Activated CD8-positive, alpha-beta T cell treated with anti-CD3 and anti-CD28 coated beads for 36 hours (primary cell): ENCODE results near the gene EML3. TPM values are rescaled to one million over a fixed set of nuclear protein-coding genes. Genes with fewer than 3 reads are reported as not detected.

Source experiments
- ATAC-seq: fragments of 200-7000 bp; cut with Tn5 transposase; one replicate; pipeline ENCODE4 v1.10.0; 2021; ENCODE audit warnings: mild to moderate bottlenecking, moderate library complexity
- CTCF ChIA-PET: fragments of 350-600 bp; sonication (Branson Sonifier 250); formaldehyde crosslinking; loops from one replicate; lab custom pipeline; 2021; ENCODE audit warnings: antibody characterized with exemption; lab: Charles Lee
- POLR2A ChIA-PET: fragments of 350-600 bp; sonication (Branson Sonifier 250); formaldehyde crosslinking; loops from one replicate; lab custom pipeline; 2021; ENCODE audit warnings: antibody characterized with exemption; lab: Charles Lee
- DNase-seq: peaks from one replicate; pipeline ENCODE4 v3.0.0-alpha.2; 2020
- H3K27ac Mint-ChIP-seq: one replicate; pipeline ENCODE4 v1.8.0; 2021; ENCODE audit warnings: mild to moderate bottlenecking, mixed read lengths
- H3K27me3 Mint-ChIP-seq: one replicate; pipeline ENCODE4 v1.8.0; 2021; ENCODE audit warnings: mixed read lengths
- H3K36me3 Mint-ChIP-seq: one replicate; pipeline ENCODE4 v1.8.0; 2021; ENCODE audit warnings: low read depth, mixed read lengths
- H3K4me1 Mint-ChIP-seq: one replicate; pipeline ENCODE4 v1.8.0; 2021; ENCODE audit warnings: low read depth, mixed read lengths
- H3K4me3 Mint-ChIP-seq: one replicate; pipeline ENCODE4 v1.8.0; 2021; ENCODE audit warnings: mild to moderate bottlenecking, moderate library complexity, mixed read lengths
- H3K9me3 Mint-ChIP-seq: one replicate; pipeline ENCODE4 v1.8.0; 2021; ENCODE audit warnings: mixed read lengths
- intact Hi-C: fragments of 100-400 bp; cut with micrococcal nuclease; formaldehyde crosslinking; loops from one replicate; pipeline ENCODE4 v1.10.0; 2022
- total RNA-seq, 2 experiments: library from RNA; stranded (reverse); gene quantifications; one replicate each; pipeline ENCODE4 v1.2.3, GENCODE V29; 2021
- TF ChIP-seq, protein P1 (sequence below): fragments of 200-600 bp; IDR thresholded peaks from one replicate; pipeline ENCODE4 v1.8.0; 2022; ENCODE audit warnings: antibody characterized with exemption, mild to moderate bottlenecking

Gene EML3
- total RNA-seq, 2 experiments from 2014 or later = 115 to 120 TPM

DNA sequence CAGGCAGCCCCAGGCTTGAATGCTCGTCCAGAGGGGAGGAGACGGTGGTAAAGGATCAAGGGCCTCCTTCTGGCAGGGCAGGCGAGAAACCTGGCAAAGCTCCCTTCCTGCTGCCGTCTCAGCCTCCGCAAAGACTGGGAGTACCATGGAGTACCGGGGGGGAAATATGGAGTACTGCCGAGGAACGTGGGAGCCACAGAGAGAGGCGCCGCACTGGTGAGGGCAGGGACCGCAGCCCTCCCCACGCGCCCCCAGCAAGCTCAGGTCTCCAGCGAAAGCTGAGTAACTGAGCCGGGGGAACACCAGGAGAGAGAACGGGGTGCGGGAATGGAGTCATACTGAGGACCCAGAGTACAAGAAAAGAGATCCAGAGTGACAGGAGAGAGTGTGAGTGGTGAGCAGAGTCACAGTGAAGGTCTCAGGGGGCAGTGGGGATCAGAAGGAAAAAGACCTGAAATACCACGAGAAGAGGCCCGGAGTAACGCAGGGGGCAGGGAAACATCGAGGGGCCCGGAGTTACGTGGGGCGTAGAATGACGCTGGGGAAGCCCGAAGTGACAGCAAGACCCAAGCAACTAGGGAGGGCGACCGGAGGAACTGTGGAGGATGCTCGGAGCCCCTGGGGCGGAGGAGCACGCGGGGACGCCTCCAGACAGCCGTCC, 740 bp downstream of the EML3 start:
- intact Hi-C loops = loop anchor here (5.0 kb wide), 1 partner anchor 35 kb away; the partner anchor contains the start of gene GANAB
- DNase-seq = peak; percentile 79
- ChIA-PET POLR2A (interaction anchor here (0.8 to 6.9 kb wide), 20 partner anchors 9 to 246 kb away, joined by 3 to 87 read pairs (median 6); partner anchors contain the start of genes B3GAT3, BSCL2, C11orf98 and CSKMT), CTCF (interaction anchor here (0.9 to 3.8 kb wide), 17 partner anchors 8 to 111 kb away, joined by 3 to 26 read pairs (median 5); partner anchors contain the start of genes B3GAT3, C11orf98, CSKMT and MTA2)
- Mint-ChIP-seq H3K9me3 (no peaks in the 10 kb centered on the region), H3K27me3 (no peaks in the 10 kb centered on the region), H3K27ac (peak overlapping the region; percentile 97), H3K4me3 (peak overlapping the region; percentile 96), H3K4me1 (peaks cover 55% of the 10 kb centered on the region), H3K36me3 (peaks cover 50% of the 10 kb centered on the region)
- TF ChIP-seq, protein P1, sequence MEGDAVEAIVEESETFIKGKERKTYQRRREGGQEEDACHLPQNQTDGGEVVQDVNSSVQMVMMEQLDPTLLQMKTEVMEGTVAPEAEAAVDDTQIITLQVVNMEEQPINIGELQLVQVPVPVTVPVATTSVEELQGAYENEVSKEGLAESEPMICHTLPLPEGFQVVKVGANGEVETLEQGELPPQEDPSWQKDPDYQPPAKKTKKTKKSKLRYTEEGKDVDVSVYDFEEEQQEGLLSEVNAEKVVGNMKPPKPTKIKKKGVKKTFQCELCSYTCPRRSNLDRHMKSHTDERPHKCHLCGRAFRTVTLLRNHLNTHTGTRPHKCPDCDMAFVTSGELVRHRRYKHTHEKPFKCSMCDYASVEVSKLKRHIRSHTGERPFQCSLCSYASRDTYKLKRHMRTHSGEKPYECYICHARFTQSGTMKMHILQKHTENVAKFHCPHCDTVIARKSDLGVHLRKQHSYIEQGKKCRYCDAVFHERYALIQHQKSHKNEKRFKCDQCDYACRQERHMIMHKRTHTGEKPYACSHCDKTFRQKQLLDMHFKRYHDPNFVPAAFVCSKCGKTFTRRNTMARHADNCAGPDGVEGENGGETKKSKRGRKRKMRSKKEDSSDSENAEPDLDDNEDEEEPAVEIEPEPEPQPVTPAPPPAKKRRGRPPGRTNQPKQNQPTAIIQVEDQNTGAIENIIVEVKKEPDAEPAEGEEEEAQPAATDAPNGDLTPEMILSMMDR = no peak
- ATAC-seq = peak; percentile 47

DNA sequence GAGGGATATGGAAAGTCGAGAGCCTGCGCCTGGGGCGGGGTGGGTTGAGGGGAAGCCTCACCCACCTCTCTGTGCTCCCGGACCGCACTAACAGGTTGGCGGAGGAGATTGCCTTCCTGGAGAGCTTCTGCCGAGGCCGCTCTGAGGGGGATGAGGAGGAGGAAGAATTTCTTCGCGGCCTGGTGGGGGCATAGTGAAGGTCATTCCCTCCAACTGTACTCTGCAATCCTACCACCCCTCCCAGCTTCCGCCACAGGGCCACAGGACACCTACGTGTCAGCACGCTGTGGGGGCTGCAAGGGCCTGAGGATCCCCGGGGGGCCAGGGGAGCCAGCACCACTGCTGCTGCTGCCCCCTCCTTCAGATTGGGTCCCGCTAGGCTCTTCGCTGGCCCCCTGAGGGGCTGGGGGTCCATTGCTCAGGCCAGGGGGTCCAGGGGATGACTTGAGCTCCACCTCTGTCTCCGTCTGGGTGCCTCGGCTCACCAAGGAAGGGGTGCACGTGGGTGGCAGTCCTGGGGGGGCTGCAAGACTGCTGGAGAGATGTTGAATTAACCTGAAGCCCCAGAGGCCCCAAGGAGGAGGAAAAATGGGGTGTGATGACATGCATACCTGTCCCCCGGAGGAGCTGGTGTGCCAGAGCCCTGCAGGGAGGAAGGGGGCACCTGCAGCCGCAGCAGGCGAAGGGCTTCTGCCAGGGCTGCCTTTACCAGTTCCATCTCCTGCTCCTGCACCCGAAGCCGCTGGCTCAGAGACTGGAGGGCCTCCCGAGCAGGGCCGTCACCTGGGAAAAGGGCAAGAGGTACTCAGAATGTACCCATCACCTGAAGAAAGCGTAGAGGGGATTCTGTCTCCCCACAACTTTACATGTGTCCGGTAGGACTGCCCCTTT, 1.5 kb downstream of the EML3 start:
- peaks cover 57% of the 10 kb centered on the region for H3K4me1 Mint-ChIP-seq
- intact Hi-C loops = loop anchor here (5.0 kb wide), 1 partner anchor 36 kb away; the partner anchor contains the start of gene GANAB
- peaks cover 48% of the 10 kb centered on the region for H3K36me3 Mint-ChIP-seq
- ChIA-PET POLR2A (interaction anchor here (0.7 to 6.9 kb wide), 25 partner anchors 8 to 247 kb away, joined by 3 to 87 read pairs (median 5); partner anchors contain the start of genes B3GAT3, BSCL2, C11orf98 and CSKMT), CTCF (interaction anchor here (0.9 to 3.8 kb wide), 18 partner anchors 8 to 112 kb away, joined by 3 to 26 read pairs (median 5); partner anchors contain the start of genes B3GAT3, C11orf98, CSKMT and EEF1G)
- H3K9me3 Mint-ChIP-seq = no peaks in the 10 kb centered on the region
- H3K4me3 Mint-ChIP-seq = peak overlapping the region; percentile 96
- DNase-seq = no peak
- no peak for ATAC-seq
- H3K27ac Mint-ChIP-seq = peak overlapping the region; percentile 97
- no peaks in the 10 kb centered on the region for H3K27me3 Mint-ChIP-seq
- TF ChIP-seq, protein P1 = no peak

DNA sequence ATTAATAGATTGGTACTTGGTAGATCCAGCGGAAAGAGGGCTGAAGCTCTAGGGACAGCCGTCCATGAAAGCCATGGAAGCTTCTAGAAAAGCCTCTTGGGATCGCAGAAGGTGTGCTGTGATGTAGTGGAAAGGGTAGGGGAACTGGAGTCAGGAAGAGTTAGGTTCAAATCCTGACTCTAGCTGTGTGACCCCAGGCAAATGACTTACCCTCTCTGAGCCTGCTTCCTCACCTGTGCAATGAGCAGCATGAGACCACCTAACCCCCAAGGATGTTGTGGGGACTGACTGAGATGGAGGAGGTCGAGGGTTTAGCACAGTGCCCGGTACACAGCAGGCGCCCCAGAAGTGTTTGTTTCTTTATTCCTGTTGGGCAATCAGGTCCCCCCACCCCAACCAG, 2.2 kb downstream of the EML3 start:
- H3K9me3 Mint-ChIP-seq = no peaks in the 10 kb centered on the region
- POLR2A ChIA-PET = interaction anchor here (0.7 to 6.9 kb wide), 14 partner anchors 7 to 245 kb away, joined by 3 to 87 read pairs (median 7); partner anchors contain the start of genes B3GAT3, BSCL2, C11orf98 and CSKMT
- CTCF ChIA-PET = interaction anchor here (0.8 to 3.8 kb wide), 8 partner anchors 9 to 144 kb away, joined by 3 to 26 read pairs (median 6); partner anchors contain the start of genes B3GAT3, C11orf98, CSKMT and EEF1G
- peak overlapping the region; percentile 96 for H3K4me3 Mint-ChIP-seq
- peak overlapping the region; percentile 97 for H3K27ac Mint-ChIP-seq
- TF ChIP-seq, protein P1 = no peak
- H3K4me1 Mint-ChIP-seq = peaks cover 60% of the 10 kb centered on the region
- H3K36me3 Mint-ChIP-seq = peaks cover 52% of the 10 kb centered on the region
- no peak for ATAC-seq
- no peaks in the 10 kb centered on the region for H3K27me3 Mint-ChIP-seq
- DNase-seq = no peak
- intact Hi-C loops = loop anchor here (5.0 kb wide), 1 partner anchor 37 kb away; the partner anchor contains the start of gene GANAB

DNA sequence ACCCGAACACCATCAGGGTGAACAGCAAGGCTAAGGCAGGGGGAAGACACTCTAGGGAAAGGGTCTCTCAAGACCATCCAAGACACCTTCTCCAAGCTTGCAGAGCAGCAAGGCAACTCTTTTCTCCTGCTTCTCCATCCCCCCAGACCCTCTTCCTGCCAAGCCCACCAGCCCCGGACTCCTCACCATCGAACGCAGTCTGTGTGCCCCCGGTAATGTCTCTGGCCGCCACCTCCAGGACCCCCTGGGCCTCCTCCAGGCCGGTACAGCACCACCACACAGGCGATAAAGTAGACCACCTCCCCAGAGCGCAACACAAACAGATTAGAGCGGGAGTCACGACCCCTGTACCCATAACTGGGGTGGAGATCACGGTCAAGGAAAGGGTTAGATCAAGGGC, 3.8 kb downstream of the EML3 start:
- POLR2A ChIA-PET = interaction anchor here (1.5 to 6.9 kb wide), 4 partner anchors 10 to 247 kb away, joined by 4 to 87 read pairs (median 12); partner anchors contain the start of genes C11orf98, CSKMT and TUT1
- no peak for DNase-seq
- Mint-ChIP-seq H3K9me3 (no peaks in the 10 kb centered on the region), H3K4me3 (no peak overlapping the region), H3K4me1 (peaks cover 50% of the 10 kb centered on the region), H3K27me3 (no peaks in the 10 kb centered on the region), H3K27ac (no peak overlapping the region), H3K36me3 (peaks cover 58% of the 10 kb centered on the region)
- TF ChIP-seq, protein P1 = no peak
- ATAC-seq = no peak
- intact Hi-C loops = no loop called here
- CTCF ChIA-PET = interaction anchor here (1.0 to 1.7 kb wide), 3 partner anchors 15 to 184 kb away, joined by 4 to 9 read pairs (median 5); partner anchors contain the start of gene TUT1
